ENCODE results near the gene SFN. TPM values are rescaled to one million over a fixed set of nuclear protein-coding genes. Genes with fewer than 3 reads are reported as not detected.

The SFN gene
- total RNA-seq, 1 experiment from 2014 or later = 1.0 TPM

DNA sequence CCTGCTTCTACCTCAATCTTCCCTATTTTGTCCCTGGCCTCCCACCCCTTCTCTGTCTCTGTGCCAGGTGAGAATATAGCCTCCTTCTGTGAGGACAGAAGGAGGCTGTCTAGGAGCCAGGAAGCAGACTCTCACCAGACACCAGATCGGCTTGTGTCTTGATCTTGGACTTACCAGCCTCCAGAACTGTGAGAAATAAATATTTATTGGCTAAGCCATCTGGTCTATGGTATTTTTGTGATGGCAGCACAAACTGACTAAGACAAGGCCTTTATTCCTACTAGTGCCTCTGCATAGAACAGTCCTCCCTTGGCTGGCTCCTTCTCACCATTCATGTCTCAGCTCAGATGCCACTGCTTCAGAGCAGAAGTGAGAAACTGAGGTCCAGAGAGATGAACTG lies 25.3 kb downstream of the SFN start:
- H4K20me1 ChIP-seq (ENCODE audit: insufficient read depth, low read depth, low read length) = peaks cover 6% of the 10 kb centered on the region; the same call in 1 of the 2 replicates
- H3K79me2 ChIP-seq (ENCODE audit: low read length) = peaks cover 25% of the 10 kb centered on the region
- H3K4me2 ChIP-seq (ENCODE audit: low read depth, low read length, poor library complexity, severe bottlenecking) = no peak overlapping the region
- H3K27ac ChIP-seq (ENCODE audit: low read length) = no peak overlapping the region
- no peak overlapping the region for H2AFZ ChIP-seq (ENCODE audit: low read length)
- H3K9me3 ChIP-seq (ENCODE audit: low read length) = no peaks in the 10 kb centered on the region
- DNase-seq = no peak
- H3K9ac ChIP-seq (ENCODE audit: low read length) = no peak overlapping the region
- H3K9me2 ChIP-seq (replicated peaks; ENCODE audit: insufficient read depth, low read length) = no peaks in the 10 kb centered on the region
- no peak overlapping the region for H3K4me3 ChIP-seq (ENCODE audit: low read length)
- no peaks in the 10 kb centered on the region for H3K27me3 ChIP-seq (ENCODE audit: low read length)
- H3K36me3 ChIP-seq (ENCODE audit: insufficient read depth, low read length) = peaks cover 30% of the 10 kb centered on the region
- H3K4me1 ChIP-seq (ENCODE audit: low read length) = peaks cover 20% of the 10 kb centered on the region

DNA sequence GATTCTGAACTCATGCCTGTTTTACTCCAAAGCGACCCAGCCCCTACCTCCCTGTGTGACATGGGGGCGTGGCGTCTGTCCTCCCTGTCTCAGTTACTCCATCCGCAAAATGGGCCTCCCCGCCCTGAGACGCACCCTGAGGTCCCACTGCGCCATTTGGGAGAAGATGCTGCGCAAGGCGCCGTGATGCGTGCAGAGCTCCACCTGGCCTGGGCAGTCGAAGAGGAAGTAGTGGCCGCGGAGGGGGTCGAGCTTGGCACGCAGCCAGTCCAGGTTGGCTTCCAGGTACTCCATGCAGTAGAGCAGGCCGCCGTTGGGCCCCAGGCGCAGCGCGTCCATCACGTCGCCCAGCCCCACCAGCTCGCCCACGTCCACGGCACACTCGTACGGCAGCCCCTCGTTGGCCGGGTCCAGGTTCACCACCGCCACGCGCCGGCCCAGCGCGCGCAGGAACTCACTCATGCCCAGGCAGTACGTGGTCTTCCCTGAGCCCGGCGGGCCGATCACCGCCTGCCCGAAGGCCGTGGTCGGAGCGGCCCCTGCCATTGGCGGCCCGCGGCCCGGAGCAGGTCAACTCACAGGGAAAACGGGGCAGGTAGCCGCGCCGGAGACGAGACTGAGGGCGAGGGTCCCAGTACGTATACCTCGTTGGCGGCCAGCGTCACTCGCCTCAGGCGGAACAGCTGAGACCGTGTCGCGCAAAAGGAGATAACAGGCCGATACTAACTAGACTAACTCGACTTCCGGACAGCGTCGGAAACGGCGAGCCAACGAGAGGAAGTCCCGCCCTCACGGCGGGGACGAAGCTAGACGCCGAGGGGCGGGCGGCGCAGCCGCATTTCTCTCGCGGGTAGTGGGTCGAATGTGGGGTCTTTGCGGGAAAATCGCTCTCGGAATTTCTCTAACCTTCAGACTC lies 26.9 kb downstream of the SFN start, which contains the start of gene GPN2:
Gene GPN2 (minus strand): TSS at position 733 of the 916 bp plus-strand sequence. CDS start 187 bp downstream, at position 546.
- H4K20me1 ChIP-seq (ENCODE audit: insufficient read depth, low read depth, low read length) = peaks cover 6% of the 10 kb centered on the region; the same call in 1 of the 2 replicates
- peak; percentile 93 for DNase-seq
- peaks cover 22% of the 10 kb centered on the region for H3K79me2 ChIP-seq (ENCODE audit: low read length)
- no peaks in the 10 kb centered on the region for H3K9me3 ChIP-seq (ENCODE audit: low read length)
- H3K9me2 ChIP-seq (replicated peaks; ENCODE audit: insufficient read depth, low read length) = no peaks in the 10 kb centered on the region
- H3K27ac ChIP-seq (ENCODE audit: low read length) = peak within 1 kb of the TSS; percentile 83
- peak within 1 kb of the TSS; percentile 94 for H3K9ac ChIP-seq (ENCODE audit: low read length)
- H3K27me3 ChIP-seq (ENCODE audit: low read length) = no peaks in the 10 kb centered on the region
- peak within 1 kb of the TSS; percentile 75 for H2AFZ ChIP-seq (ENCODE audit: low read length)
- H3K4me1 ChIP-seq (ENCODE audit: low read length) = peaks cover 20% of the 10 kb centered on the region
- peak within 1 kb of the TSS; percentile 94 for H3K4me3 ChIP-seq (ENCODE audit: low read length)
- H3K4me2 ChIP-seq (ENCODE audit: low read depth, low read length, poor library complexity, severe bottlenecking) = peak within 1 kb of the TSS; percentile 84
- H3K36me3 ChIP-seq (ENCODE audit: insufficient read depth, low read length) = peaks cover 22% of the 10 kb centered on the region

DNA sequence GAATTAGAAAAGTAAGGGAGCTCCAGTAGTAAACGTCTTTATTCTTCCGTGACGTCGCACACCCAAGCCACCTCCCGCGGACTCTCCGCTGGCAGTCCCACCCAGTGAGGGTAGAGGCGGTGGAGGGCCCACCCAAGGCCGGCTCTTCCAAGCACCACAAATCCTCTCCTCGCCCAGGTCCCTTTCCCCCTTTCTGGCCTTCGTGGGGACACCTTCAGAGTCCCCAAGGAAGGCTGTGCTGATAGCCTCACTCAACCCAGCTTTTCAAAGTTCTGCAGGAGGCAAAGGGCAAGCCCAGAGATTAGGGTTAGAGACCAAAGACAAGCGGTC lies 27.5 kb downstream of the SFN start:
- H2AFZ ChIP-seq (ENCODE audit: low read length) = no peak overlapping the region; the same call in 1 of the 2 replicates
- peaks cover 22% of the 10 kb centered on the region for H3K79me2 ChIP-seq (ENCODE audit: low read length)
- H3K9me3 ChIP-seq (ENCODE audit: low read length) = no peaks in the 10 kb centered on the region
- H3K4me1 ChIP-seq (ENCODE audit: low read length) = peaks cover 20% of the 10 kb centered on the region
- peak overlapping the region; percentile 94 for H3K9ac ChIP-seq (ENCODE audit: low read length)
- peaks cover 6% of the 10 kb centered on the region; the same call in 1 of the 2 replicates for H4K20me1 ChIP-seq (ENCODE audit: insufficient read depth, low read depth, low read length)
- no peaks in the 10 kb centered on the region for H3K9me2 ChIP-seq (replicated peaks; ENCODE audit: insufficient read depth, low read length)
- peak overlapping the region; percentile 94 for H3K4me3 ChIP-seq (ENCODE audit: low read length)
- peak overlapping the region; percentile 84 for H3K4me2 ChIP-seq (ENCODE audit: low read depth, low read length, poor library complexity, severe bottlenecking)
- DNase-seq = no peak
- H3K36me3 ChIP-seq (ENCODE audit: insufficient read depth, low read length) = peaks cover 16% of the 10 kb centered on the region
- no peaks in the 10 kb centered on the region for H3K27me3 ChIP-seq (ENCODE audit: low read length)
- H3K27ac ChIP-seq (ENCODE audit: low read length) = peak overlapping the region; percentile 15; the same call in 1 of the 2 replicates

DNA sequence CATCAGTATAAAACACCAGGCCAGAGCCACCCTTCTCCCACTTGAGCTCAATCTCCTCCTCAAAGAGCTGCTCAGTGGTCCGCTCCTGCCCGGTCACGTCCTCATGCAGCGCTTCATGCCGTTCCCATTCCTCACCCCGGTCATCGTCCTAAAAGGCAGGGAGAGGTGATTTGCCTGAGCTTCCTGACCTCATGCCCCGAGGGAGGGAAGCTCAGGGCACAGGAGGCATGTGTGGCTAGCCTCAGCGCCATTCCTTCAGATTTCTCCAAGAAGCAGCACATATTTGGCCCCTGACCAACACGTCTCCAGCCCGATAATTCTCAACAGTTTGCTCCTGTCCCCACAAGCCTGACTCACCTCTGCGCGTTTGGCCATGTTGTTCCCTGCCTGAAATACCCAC lies 31.3 kb downstream of the SFN start:
- H3K4me3 ChIP-seq (ENCODE audit: low read length) = no peak overlapping the region
- no peak for DNase-seq
- no peak overlapping the region for H3K9ac ChIP-seq (ENCODE audit: low read length)
- peaks cover 5% of the 10 kb centered on the region; the same call in 1 of the 2 replicates for H3K36me3 ChIP-seq (ENCODE audit: insufficient read depth, low read length)
- H3K4me1 ChIP-seq (ENCODE audit: low read length) = peaks cover 16% of the 10 kb centered on the region
- no peak overlapping the region for H2AFZ ChIP-seq (ENCODE audit: low read length)
- no peak overlapping the region for H3K27ac ChIP-seq (ENCODE audit: low read length)
- H4K20me1 ChIP-seq (ENCODE audit: insufficient read depth, low read depth, low read length) = peaks cover 1% of the 10 kb centered on the region; the same call in 1 of the 2 replicates
- no peaks in the 10 kb centered on the region for H3K27me3 ChIP-seq (ENCODE audit: low read length)
- H3K4me2 ChIP-seq (ENCODE audit: low read depth, low read length, poor library complexity, severe bottlenecking) = no peak overlapping the region
- peaks cover 29% of the 10 kb centered on the region for H3K79me2 ChIP-seq (ENCODE audit: low read length)
- no peaks in the 10 kb centered on the region for H3K9me2 ChIP-seq (replicated peaks; ENCODE audit: insufficient read depth, low read length)
- no peaks in the 10 kb centered on the region for H3K9me3 ChIP-seq (ENCODE audit: low read length)

DNA sequence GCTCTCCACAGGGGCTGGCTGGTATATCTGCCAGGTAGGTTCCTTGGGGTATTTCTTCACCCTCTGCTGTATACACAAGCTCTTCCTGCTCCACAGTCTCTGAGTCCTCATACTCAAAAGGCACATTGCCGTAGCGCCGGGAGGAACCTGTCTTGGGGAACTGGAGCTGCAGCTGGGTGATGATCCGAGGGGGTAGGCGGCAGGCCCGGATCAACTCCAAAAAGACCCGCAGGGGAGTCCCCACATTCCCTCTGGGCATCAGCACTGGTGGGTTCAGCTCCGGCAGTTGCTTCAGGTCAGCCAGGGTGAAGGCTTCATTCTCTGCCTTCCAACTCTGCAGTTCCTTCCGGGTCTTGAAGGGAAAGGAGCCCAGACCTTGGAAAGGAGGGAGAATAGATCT lies 34.4 kb downstream of the SFN start:
- Histone ChIP-seq H3K36me3 (ENCODE audit: insufficient read depth, low read length) (peaks cover 5% of the 10 kb centered on the region; the same call in 1 of the 2 replicates), H3K79me2 (ENCODE audit: low read length) (peaks cover 32% of the 10 kb centered on the region)

DNA sequence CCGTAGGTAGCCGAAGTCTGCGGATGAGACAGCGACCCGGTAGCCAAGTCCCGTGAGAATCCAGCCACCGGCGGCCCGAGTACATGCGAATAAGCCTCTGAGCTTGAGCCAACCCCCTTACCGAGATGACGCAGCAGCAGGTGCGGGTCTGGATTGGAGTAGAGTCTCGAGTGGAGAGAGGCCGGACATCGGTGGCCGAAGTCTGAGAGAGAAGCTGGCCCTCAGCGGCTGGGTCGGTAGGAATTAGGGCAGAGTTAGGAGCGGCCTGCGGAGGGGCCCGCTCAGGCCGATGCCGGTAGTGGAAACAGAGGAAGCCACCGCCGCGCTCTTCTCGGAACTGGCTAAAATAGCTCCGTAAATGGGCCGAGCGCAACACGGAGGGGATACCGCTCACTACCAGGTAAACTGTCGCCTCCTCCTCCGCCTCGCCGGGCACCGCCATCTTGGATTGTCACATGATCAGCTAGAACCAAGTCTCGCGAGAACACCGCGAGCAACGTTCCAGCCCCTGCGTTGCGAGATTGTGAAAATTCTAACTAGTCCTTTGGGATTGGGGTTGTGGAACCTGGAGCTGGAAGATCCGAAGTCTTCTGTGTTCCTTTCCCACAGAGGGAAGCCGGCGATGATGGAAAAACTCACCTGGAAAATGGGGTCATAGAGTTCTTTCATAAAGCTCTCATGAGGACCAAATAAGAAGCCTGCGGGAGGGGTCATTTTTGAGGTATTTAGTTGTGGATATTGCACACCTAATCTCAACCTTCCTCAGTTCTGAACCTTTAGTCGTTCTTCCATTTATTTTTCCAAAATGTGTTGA lies 37.3 kb downstream of the SFN start, which contains the start of gene GPATCH3:
Gene GPATCH3 (minus strand): TSS at position 467 of the 814 bp plus-strand sequence. CDS start 25 bp downstream, at position 442.
- Histone ChIP-seq H3K9ac (ENCODE audit: low read length) (peak within 1 kb of the TSS; percentile 80), H3K4me1 (ENCODE audit: low read length) (peaks cover 18% of the 10 kb centered on the region), H3K36me3 (ENCODE audit: insufficient read depth, low read length) (peaks cover 5% of the 10 kb centered on the region; the same call in 1 of the 2 replicates), H3K9me3 (ENCODE audit: low read length) (no peaks in the 10 kb centered on the region), H3K4me2 (ENCODE audit: low read depth, low read length, poor library complexity, severe bottlenecking) (peak within 1 kb of the TSS; percentile 78), H2AFZ (ENCODE audit: low read length) (peak within 1 kb of the TSS; percentile 85), H3K27me3 (ENCODE audit: low read length) (no peaks in the 10 kb centered on the region), H3K79me2 (ENCODE audit: low read length) (peaks cover 32% of the 10 kb centered on the region), H3K9me2 (replicated peaks; ENCODE audit: insufficient read depth, low read length) (no peaks in the 10 kb centered on the region), H3K4me3 (ENCODE audit: low read length) (peak within 1 kb of the TSS; percentile 81), H3K27ac (ENCODE audit: low read length) (peak within 1 kb of the TSS; percentile 30), H4K20me1 (ENCODE audit: insufficient read depth, low read depth, low read length) (no peaks in the 10 kb centered on the region)
- peak; percentile 96 for DNase-seq

More for the DNA sequence above, 34.4 kb downstream of the SFN start:
- Histone ChIP-seq H3K9me3 (ENCODE audit: low read length) (no peaks in the 10 kb centered on the region), H3K27ac (ENCODE audit: low read length) (no peak overlapping the region), H3K4me2 (ENCODE audit: low read depth, low read length, poor library complexity, severe bottlenecking) (no peak overlapping the region), H4K20me1 (ENCODE audit: insufficient read depth, low read depth, low read length) (no peaks in the 10 kb centered on the region), H3K4me3 (ENCODE audit: low read length) (no peak overlapping the region), H3K9ac (ENCODE audit: low read length) (no peak overlapping the region), H3K4me1 (ENCODE audit: low read length) (peaks cover 18% of the 10 kb centered on the region), H2AFZ (ENCODE audit: low read length) (no peak overlapping the region), H3K27me3 (ENCODE audit: low read length) (no peaks in the 10 kb centered on the region), H3K9me2 (replicated peaks; ENCODE audit: insufficient read depth, low read length) (no peaks in the 10 kb centered on the region)
- no peak for DNase-seq

DNA sequence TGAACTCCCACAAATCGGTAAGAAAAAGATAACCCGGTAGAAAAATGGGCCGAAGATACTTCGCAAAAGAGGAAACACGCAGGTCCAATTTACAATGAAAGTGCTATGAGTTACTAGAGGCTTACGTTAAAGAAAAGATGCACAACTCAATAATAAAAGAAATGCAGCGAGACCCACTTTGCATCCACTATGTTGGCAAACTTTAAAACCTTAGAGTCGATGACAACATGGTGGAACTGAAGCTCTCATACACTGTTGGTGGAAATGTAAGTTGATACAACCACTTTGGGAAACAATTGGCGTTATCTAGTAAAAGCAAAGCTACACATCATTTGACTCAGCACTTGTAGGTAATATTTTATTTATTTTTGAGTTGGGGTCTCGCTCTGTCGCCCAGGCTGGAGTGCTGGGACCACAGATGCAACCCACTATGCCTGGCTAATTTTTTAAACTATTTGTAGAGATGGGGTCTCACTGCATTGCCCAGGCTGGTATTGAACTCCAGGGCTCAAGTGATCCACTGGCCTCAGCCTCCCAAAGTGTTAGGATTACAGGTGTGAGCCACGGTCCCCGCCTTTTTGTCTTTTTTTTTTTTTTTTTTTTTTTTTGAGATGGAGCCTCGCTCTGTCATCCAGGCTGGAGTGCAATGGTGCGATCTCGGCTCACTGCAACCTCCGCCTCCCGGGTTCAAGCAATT lies 38.0 kb downstream of the SFN start:
- no peaks in the 10 kb centered on the region for H3K9me3 ChIP-seq (ENCODE audit: low read length)
- no peaks in the 10 kb centered on the region for H3K27me3 ChIP-seq (ENCODE audit: low read length)
- peaks cover 18% of the 10 kb centered on the region for H3K4me1 ChIP-seq (ENCODE audit: low read length)
- peak overlapping the region; percentile 80 for H3K9ac ChIP-seq (ENCODE audit: low read length)
- peak overlapping the region; percentile 81 for H3K4me3 ChIP-seq (ENCODE audit: low read length)
- H3K4me2 ChIP-seq (ENCODE audit: low read depth, low read length, poor library complexity, severe bottlenecking) = peak overlapping the region; percentile 78
- peaks cover 32% of the 10 kb centered on the region for H3K79me2 ChIP-seq (ENCODE audit: low read length)
- H3K9me2 ChIP-seq (replicated peaks; ENCODE audit: insufficient read depth, low read length) = no peaks in the 10 kb centered on the region
- H3K36me3 ChIP-seq (ENCODE audit: insufficient read depth, low read length) = peaks cover 5% of the 10 kb centered on the region; the same call in 1 of the 2 replicates
- peak overlapping the region; percentile 85 for H2AFZ ChIP-seq (ENCODE audit: low read length)
- no peak for DNase-seq
- H3K27ac ChIP-seq (ENCODE audit: low read length) = peak overlapping the region; percentile 30; the same call in 1 of the 2 replicates
- H4K20me1 ChIP-seq (ENCODE audit: insufficient read depth, low read depth, low read length) = no peaks in the 10 kb centered on the region
